Neural progenitor cell (in vitro differentiated cells): ENCODE measurements around the gene ALX3. TPM values are rescaled to one million over a fixed set of nuclear protein-coding genes. Genes with fewer than 3 reads are reported as not detected.
A peak's percentile ranks its signal among the peaks of the same experiment; 100 is the strongest.

Source experiments
- DNase-seq: peaks from one replicate; pipeline ENCODE4 v3.0.0-alpha.2; 2016; ENCODE audit warnings: low spot score
- H2AFZ ChIP-seq: fragments of 200-600 bp; sonication (generic); replicated peaks from 2 replicates; pipeline ENCODE4 v1.6.1; 2016; ENCODE audit warnings: antibody characterized with exemption
- H3F3A ChIP-seq: fragments of 200-600 bp; sonication (generic); 2 replicates; pipeline ENCODE4 v1.6.1; 2016; ENCODE audit warnings: antibody characterized with exemption, low read depth
- H3K27ac ChIP-seq: fragments of 200-600 bp; sonication (generic); 2 replicates; pipeline ENCODE4 v1.5.1; 2016; ENCODE audit warnings: mild to moderate bottlenecking
- H3K27me3 ChIP-seq: fragments of 200-600 bp; sonication (generic); 2 replicates; pipeline ENCODE4 v1.6.1; 2016; ENCODE audit warnings: mild to moderate bottlenecking, moderate library complexity
- H3K36me3 ChIP-seq: fragments of 200-600 bp; sonication (generic); 2 replicates; pipeline ENCODE4 v1.5.1; 2016
- H3K4me1 ChIP-seq: fragments of 200-600 bp; sonication (generic); 2 replicates; pipeline ENCODE4 v1.6.1; 2016; ENCODE audit warnings: mixed run types
- H3K4me2 ChIP-seq: fragments of 200-600 bp; sonication (generic); 2 replicates; pipeline ENCODE4 v1.6.1; 2016
- H3K4me3 ChIP-seq: fragments of 200-600 bp; sonication (generic); 2 replicates; pipeline ENCODE4 v1.5.1; 2016
- H3K79me2 ChIP-seq: fragments of 200-600 bp; sonication (generic); 2 replicates; pipeline ENCODE4 v1.6.1; 2016; ENCODE audit warnings: low read depth
- H3K9ac ChIP-seq: fragments of 200-600 bp; sonication (generic); 2 replicates; pipeline ENCODE4 v1.6.1; 2016
- H3K9me3 ChIP-seq: fragments of 200-600 bp; sonication (generic); 2 replicates; pipeline ENCODE4 v1.5.1; 2016; ENCODE audit warnings: low read depth
- H4K20me1 ChIP-seq: fragments of 200-600 bp; sonication (generic); 2 replicates; pipeline ENCODE4 v1.6.1; 2016; ENCODE audit warnings: low read depth
- H3K27ac Mint-ChIP-seq: 3 replicates; pipeline ENCODE4 v1.8.0; 2021; ENCODE audit warnings: mixed read lengths
- H3K27me3 Mint-ChIP-seq: 2 replicates; pipeline ENCODE4 v1.8.0; 2022; ENCODE audit warnings: low read depth, mild to moderate bottlenecking, inconsistent platforms, moderate library complexity, mixed read lengths; ENCODE audit not compliant: insufficient read depth
- H3K36me3 Mint-ChIP-seq: 3 replicates; pipeline ENCODE4 v1.8.0; 2021; ENCODE audit warnings: mixed read lengths
- H3K4me1 Mint-ChIP-seq: 3 replicates; pipeline ENCODE4 v1.8.0; 2021; ENCODE audit warnings: mixed read lengths
- H3K4me3 Mint-ChIP-seq: 3 replicates; pipeline ENCODE4 v1.8.0; 2021; ENCODE audit warnings: mild to moderate bottlenecking, moderate library complexity, mixed read lengths
- H3K9me3 Mint-ChIP-seq: 3 replicates; pipeline ENCODE4 v1.8.0; 2020; ENCODE audit warnings: mixed read lengths
- EZH2 ChIP-seq: fragments of 200-600 bp; sonication (generic); IDR thresholded peaks from 2 replicates; pipeline ENCODE4 v1.6.1; 2017; ENCODE audit warnings: antibody characterized with exemption, mild to moderate bottlenecking, moderate library complexity
- EZH2phosphoT487 ChIP-seq: fragments of 200-600 bp; sonication (generic); IDR thresholded peaks from 2 replicates; pipeline ENCODE4 v1.6.1; 2017; ENCODE audit warnings: antibody characterized with exemption
- total RNA-seq: library from RNA; depleted of rRNA; stranded (reverse); fragments of >200 nt; gene quantifications from 2 replicates; pipeline ENCODE4 v1.2.3, GENCODE V29; 2015; ENCODE audit warnings: low replicate concordance
- TF ChIP-seq, protein P1 (sequence below): fragments of 200-600 bp; sonication (generic); IDR thresholded peaks from 2 replicates; pipeline ENCODE4 v1.5.1; 2017; ENCODE audit warnings: antibody characterized with exemption, mild to moderate bottlenecking

Gene ALX3
- total RNA-seq, 1 donor from 2014 or later = not detected

DNA sequence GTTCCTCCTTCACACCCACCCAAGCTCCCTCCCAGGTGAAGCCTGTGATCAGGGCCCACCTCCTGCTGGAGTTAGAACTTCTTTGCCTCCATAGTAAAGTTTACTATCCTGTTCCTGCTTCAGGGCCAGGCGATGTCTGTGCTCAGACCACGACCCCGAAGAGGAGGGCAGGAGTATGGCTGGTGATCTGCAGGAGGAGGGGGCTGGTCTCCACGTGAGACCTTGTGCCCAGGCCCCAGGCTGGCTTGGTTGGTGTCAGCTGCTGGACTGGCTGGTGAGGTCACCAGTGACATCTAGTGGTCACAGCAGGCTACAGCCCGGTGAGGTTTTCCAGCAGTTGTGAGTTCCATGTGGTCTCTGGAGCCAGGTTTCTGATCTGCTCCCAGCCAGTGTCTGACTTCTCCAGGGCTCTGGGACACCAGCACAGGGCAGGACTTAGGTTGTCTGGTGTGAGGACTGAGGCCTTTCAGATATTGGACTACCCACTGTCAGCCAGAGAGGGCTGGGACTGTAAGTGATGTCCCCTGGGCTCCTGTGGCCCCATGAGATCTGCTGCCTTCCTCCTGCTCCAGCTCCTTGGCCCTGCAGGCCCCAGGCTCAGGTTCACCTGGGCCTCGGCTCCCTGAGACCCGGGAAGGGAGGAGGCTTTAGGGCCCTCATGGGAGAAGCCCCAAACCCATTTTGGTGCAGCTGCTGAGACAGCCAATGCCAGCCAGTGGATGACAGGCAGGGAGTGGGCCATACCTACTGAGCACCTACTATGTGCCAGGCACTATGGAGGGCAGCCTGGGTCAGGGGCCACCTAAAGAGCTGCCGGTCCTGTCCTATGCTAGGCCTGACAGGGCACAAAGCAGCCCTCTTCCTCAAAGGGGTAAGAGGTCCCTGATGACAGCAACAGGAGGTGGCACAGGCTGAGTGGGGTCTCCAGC lies 35.8 kb upstream of the ALX3 start:
- Histone ChIP-seq H3K9me3 (no peaks in the 10 kb centered on the region), H3F3A (no peaks in the 10 kb centered on the region), H3K27me3 (no peaks in the 10 kb centered on the region), H3K27ac (no peak overlapping the region), H3K4me2 (no peak overlapping the region), H2AFZ (peak overlapping the region; percentile 69), H3K9ac (no peak overlapping the region), H4K20me1 (no peaks in the 10 kb centered on the region), H3K4me3 (no peak overlapping the region), H3K4me1 (no peaks in the 10 kb centered on the region), H3K36me3 (no peaks in the 10 kb centered on the region), H3K79me2 (no peaks in the 10 kb centered on the region)
- peak; percentile 82 for DNase-seq
- Mint-ChIP-seq H3K27me3 (peaks cover 8% of the 10 kb centered on the region), H3K36me3 (no peaks in the 10 kb centered on the region), H3K4me3 (no peak overlapping the region), H3K9me3 (no peaks in the 10 kb centered on the region), H3K4me1 (no peaks in the 10 kb centered on the region), H3K27ac (no peak overlapping the region)
- TF ChIP-seq EZH2phosphoT487 = no peak
- TF ChIP-seq, protein P1, sequence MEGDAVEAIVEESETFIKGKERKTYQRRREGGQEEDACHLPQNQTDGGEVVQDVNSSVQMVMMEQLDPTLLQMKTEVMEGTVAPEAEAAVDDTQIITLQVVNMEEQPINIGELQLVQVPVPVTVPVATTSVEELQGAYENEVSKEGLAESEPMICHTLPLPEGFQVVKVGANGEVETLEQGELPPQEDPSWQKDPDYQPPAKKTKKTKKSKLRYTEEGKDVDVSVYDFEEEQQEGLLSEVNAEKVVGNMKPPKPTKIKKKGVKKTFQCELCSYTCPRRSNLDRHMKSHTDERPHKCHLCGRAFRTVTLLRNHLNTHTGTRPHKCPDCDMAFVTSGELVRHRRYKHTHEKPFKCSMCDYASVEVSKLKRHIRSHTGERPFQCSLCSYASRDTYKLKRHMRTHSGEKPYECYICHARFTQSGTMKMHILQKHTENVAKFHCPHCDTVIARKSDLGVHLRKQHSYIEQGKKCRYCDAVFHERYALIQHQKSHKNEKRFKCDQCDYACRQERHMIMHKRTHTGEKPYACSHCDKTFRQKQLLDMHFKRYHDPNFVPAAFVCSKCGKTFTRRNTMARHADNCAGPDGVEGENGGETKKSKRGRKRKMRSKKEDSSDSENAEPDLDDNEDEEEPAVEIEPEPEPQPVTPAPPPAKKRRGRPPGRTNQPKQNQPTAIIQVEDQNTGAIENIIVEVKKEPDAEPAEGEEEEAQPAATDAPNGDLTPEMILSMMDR = peak; percentile 88

GRCh38 chr1:110102081-110102480 lies 31.6 kb upstream of the ALX3 start:
- Mint-ChIP-seq H3K4me1 (peaks cover 5% of the 10 kb centered on the region), H3K9me3 (no peaks in the 10 kb centered on the region), H3K27ac (no peak overlapping the region), H3K4me3 (no peak overlapping the region), H3K27me3 (peaks cover 9% of the 10 kb centered on the region), H3K36me3 (no peaks in the 10 kb centered on the region)
- Histone ChIP-seq H4K20me1 (no peaks in the 10 kb centered on the region), H3K79me2 (no peaks in the 10 kb centered on the region), H3F3A (no peaks in the 10 kb centered on the region), H3K9ac (no peak overlapping the region), H3K4me2 (no peak overlapping the region), H3K4me1 (no peaks in the 10 kb centered on the region), H2AFZ (no peak overlapping the region), H3K27me3 (no peaks in the 10 kb centered on the region), H3K27ac (no peak overlapping the region), H3K4me3 (no peak overlapping the region), H3K36me3 (no peaks in the 10 kb centered on the region), H3K9me3 (no peaks in the 10 kb centered on the region)
- TF ChIP-seq EZH2 (no peak), EZH2phosphoT487 (no peak)
- TF ChIP-seq, protein P1 = no peak
- DNase-seq = no peak

DNA sequence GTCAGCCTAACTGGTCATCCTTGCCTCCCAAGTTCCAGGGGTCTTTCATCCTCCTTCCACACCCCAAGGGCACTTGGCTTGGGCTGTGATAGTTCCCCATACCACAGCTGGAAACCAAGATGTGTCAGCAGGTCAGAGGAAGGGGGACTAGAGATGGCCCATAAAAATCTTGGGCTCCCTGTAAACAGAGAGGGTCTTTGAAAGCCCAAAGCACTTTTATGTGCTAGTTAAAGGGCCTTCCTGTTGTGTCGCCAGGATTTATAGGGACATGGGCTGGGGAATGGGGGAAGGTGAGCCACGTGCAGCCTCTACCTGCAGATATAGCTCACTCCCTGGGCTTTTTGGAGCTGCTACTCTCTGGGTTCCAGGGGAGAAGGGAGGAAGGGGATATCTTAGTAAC lies 29.9 kb upstream of the ALX3 start:
- TF ChIP-seq, protein P1 = no peak
- TF ChIP-seq EZH2phosphoT487 = no peak
- TF ChIP-seq EZH2 = no peak
- H3K27me3 Mint-ChIP-seq = peaks cover 9% of the 10 kb centered on the region
- no peaks in the 10 kb centered on the region for H3K36me3 Mint-ChIP-seq
- Histone ChIP-seq H3F3A (no peaks in the 10 kb centered on the region), H3K9ac (no peak overlapping the region), H3K4me3 (no peak overlapping the region), H3K4me1 (no peaks in the 10 kb centered on the region), H3K27ac (no peak overlapping the region), H4K20me1 (no peaks in the 10 kb centered on the region), H3K36me3 (no peaks in the 10 kb centered on the region), H3K27me3 (no peaks in the 10 kb centered on the region), H3K79me2 (no peaks in the 10 kb centered on the region), H3K9me3 (no peaks in the 10 kb centered on the region), H3K4me2 (no peak overlapping the region), H2AFZ (no peak overlapping the region)
- DNase-seq = no peak
- H3K9me3 Mint-ChIP-seq = no peaks in the 10 kb centered on the region
- no peak overlapping the region for H3K4me3 Mint-ChIP-seq
- H3K4me1 Mint-ChIP-seq = peaks cover 5% of the 10 kb centered on the region
- no peak overlapping the region for H3K27ac Mint-ChIP-seq
